ENCODE results near the gene MTG2.

The MTG2 gene

GRCh38 chr20:62248890-62249560 is 66.2 kb downstream of the MTG2 start:
- no peak for DNase-seq (ENCODE audit: low read depth)

- DNase-seq (ENCODE audit: low read depth) = no peak
Measured at GRCh38 chr20:62252342-62252966, 69.6 kb downstream of the MTG2 start.

Data from activated T-helper 9 cell treated with anti-CD3 and anti-CD28 coated beads, Interleukin-2, amount 50 U/mL, for 16 hours (primary cell).